PC-3 (cell line): Measurements from ENCODE around the gene MMP20. TPM values are rescaled to one million over a fixed set of nuclear protein-coding genes. Genes with fewer than 3 reads are reported as not detected.

Experiments used
- ATAC-seq: fragments of 200-7000 bp; cut with Tn5 transposase; 2 replicates; pipeline ENCODE4 v1.9.1; 2020; ENCODE audit warnings: mild to moderate bottlenecking, moderate library complexity
- BruUV-seq: library from RNA; stranded (reverse); fragments of 400-500 nt; replicated peaks from 2 replicates; lab custom pipeline; 2021; lab: Mats Ljungman, UMichigan
- CTCF ChIA-PET: fragments of 300-600 bp; sonication (Branson Sonifier 250); formaldehyde crosslinking; loops from one replicate; lab custom pipeline; 2022; ENCODE audit warnings: antibody characterized with exemption; lab: Charles Lee
- POLR2A ChIA-PET: fragments of 300-600 bp; sonication (Branson Sonifier 250); formaldehyde crosslinking; loops from one replicate; lab custom pipeline; 2022; ENCODE audit warnings: antibody characterized with exemption; ENCODE audit not compliant: unreplicated experiment; lab: Charles Lee
- DNase-seq: peaks from one replicate; pipeline ENCODE4 v3.0.0-alpha.2; 2015
- H2AFZ ChIP-seq: fragments of 300-600 bp; sonication (generic); 2 replicates; pipeline ENCODE4 v1.6.0; 2016; ENCODE audit warnings: antibody characterized with exemption, low read length
- H3F3A ChIP-seq: fragments of 300-600 bp; sonication (generic); one replicate; pipeline ENCODE4 v1.6.0; 2017; ENCODE audit warnings: antibody characterized with exemption, low read length, control low read depth, mild to moderate bottlenecking; ENCODE audit not compliant: unreplicated experiment
- H3K27ac ChIP-seq: fragments of 300-600 bp; sonication (generic); 2 replicates; pipeline ENCODE4 v1.5.1; 2016; ENCODE audit warnings: mild to moderate bottlenecking, low read length
- H3K27me3 ChIP-seq: fragments of 300-600 bp; sonication (generic); 2 replicates; pipeline ENCODE4 v1.6.1; 2016; ENCODE audit warnings: low read length, mixed read lengths
- H3K36me3 ChIP-seq: fragments of 300-600 bp; sonication (generic); 2 replicates; pipeline ENCODE4 v1.6.1; 2016; ENCODE audit warnings: low read depth, mixed run types, low read length, mixed read lengths
- H3K4me1 ChIP-seq: fragments of 300-600 bp; sonication (generic); 2 replicates; pipeline ENCODE4 v1.5.1; 2016; ENCODE audit warnings: low read length; ENCODE audit not compliant: insufficient read depth
- H3K4me2 ChIP-seq: fragments of 300-600 bp; sonication (generic); 2 replicates; pipeline ENCODE4 v1.6.0; 2016; ENCODE audit warnings: low read length
- H3K4me3 ChIP-seq: fragments of 300-600 bp; sonication (generic); 2 replicates; pipeline ENCODE4 v1.5.1; 2016; ENCODE audit warnings: mild to moderate bottlenecking, low read length, mixed read lengths
- H3K79me2 ChIP-seq: fragments of 300-600 bp; sonication (generic); 2 replicates; pipeline ENCODE4 v1.6.1; 2017; ENCODE audit warnings: low read length, mixed read lengths
- H3K9ac ChIP-seq: fragments of 300-600 bp; sonication (generic); 2 replicates; pipeline ENCODE4 v1.6.0; 2016; ENCODE audit warnings: mild to moderate bottlenecking, low read length
- H3K9me2 ChIP-seq: fragments of 300-600 bp; sonication (generic); replicated peaks from 2 replicates; pipeline ENCODE4 v1.6.1; 2016; ENCODE audit warnings: mixed run types, low read length, mixed read lengths
- H3K9me3 ChIP-seq: fragments of 300-600 bp; sonication (generic); 2 replicates; pipeline ENCODE4 v1.6.1; 2016; ENCODE audit warnings: low read length, mixed read lengths
- H4K20me1 ChIP-seq: fragments of 300-600 bp; sonication (generic); 2 replicates; pipeline ENCODE4 v1.6.1; 2016; ENCODE audit warnings: low read length, mixed read lengths
- EZH2 ChIP-seq: fragments of 300-600 bp; sonication (generic); IDR thresholded peaks from one replicate; pipeline ENCODE4 v1.6.1; 2017; ENCODE audit warnings: antibody characterized with exemption, mild to moderate bottlenecking, low read length; ENCODE audit not compliant: unreplicated experiment
- EZH2phosphoT487 ChIP-seq: fragments of 300-600 bp; sonication (generic); IDR thresholded peaks from 2 replicates; pipeline ENCODE4 v1.6.1; 2018; ENCODE audit warnings: mild to moderate bottlenecking, antibody characterized with exemption, low read length, borderline replicate concordance
- intact Hi-C: fragments of 100-400 bp; cut with micrococcal nuclease; formaldehyde crosslinking; loops from 2 replicates; pipeline ENCODE4 v1.9.0; 2023
- total RNA-seq: library from RNA; depleted of rRNA; stranded (reverse); fragments of >200 nt; gene quantifications from 2 replicates; pipeline ENCODE4 v1.2.3, GENCODE V29; 2014
- TF ChIP-seq, protein P1 (sequence below): fragments of 300-600 bp; sonication (generic); conservative IDR thresholded peaks from 2 replicates; pipeline ENCODE4 v1.5.1; 2017; ENCODE audit warnings: antibody characterized with exemption, low read depth, mild to moderate bottlenecking, low read length

MMP20 gene
- total RNA-seq, 1 experiment from 2014 or later, result not detected

DNA sequence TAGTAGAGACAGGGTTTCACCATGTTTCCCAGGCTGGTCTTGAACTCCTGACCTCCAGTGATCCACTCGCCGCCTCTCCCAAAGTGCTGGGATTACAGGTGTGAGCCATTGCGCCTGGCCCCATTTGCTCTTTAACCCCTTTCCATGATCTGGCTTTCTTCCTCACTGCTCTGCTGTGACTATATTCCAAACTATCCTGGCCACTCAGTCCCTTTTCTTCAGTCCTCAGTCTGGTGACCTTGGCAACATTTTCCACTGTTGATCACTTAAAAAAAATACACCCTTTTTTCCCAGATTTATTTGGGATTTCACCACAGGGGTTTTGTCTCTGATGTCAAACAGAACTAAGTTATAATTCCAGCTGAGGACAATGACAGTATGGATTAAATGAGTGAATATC, 24.5 kb downstream of the MMP20 start:
- no peak overlapping the region for H3K9ac ChIP-seq
- ChIA-PET POLR2A (no interaction called here), CTCF (no interaction called here)
- intact Hi-C loops, result no loop called here
- H3F3A ChIP-seq, result peaks cover 12% of the 10 kb centered on the region
- BruUV-seq, result no TSS peak
- H3K27me3 ChIP-seq, result no peaks in the 10 kb centered on the region
- H3K79me2 ChIP-seq, result no peaks in the 10 kb centered on the region
- peaks cover 33% of the 10 kb centered on the region for H3K4me1 ChIP-seq
- H3K27ac ChIP-seq, result peak overlapping the region; percentile 91
- DNase-seq (no peak), ATAC-seq (no peak)
- no peaks in the 10 kb centered on the region for H3K9me2 ChIP-seq
- no peaks in the 10 kb centered on the region for H3K36me3 ChIP-seq
- no peak overlapping the region for H3K4me2 ChIP-seq
- H3K4me3 ChIP-seq, result no peak overlapping the region
- no peak overlapping the region for H2AFZ ChIP-seq
- no peaks in the 10 kb centered on the region for H3K9me3 ChIP-seq
- no peak for TF ChIP-seq EZH2
- no peaks in the 10 kb centered on the region for H4K20me1 ChIP-seq

DNA sequence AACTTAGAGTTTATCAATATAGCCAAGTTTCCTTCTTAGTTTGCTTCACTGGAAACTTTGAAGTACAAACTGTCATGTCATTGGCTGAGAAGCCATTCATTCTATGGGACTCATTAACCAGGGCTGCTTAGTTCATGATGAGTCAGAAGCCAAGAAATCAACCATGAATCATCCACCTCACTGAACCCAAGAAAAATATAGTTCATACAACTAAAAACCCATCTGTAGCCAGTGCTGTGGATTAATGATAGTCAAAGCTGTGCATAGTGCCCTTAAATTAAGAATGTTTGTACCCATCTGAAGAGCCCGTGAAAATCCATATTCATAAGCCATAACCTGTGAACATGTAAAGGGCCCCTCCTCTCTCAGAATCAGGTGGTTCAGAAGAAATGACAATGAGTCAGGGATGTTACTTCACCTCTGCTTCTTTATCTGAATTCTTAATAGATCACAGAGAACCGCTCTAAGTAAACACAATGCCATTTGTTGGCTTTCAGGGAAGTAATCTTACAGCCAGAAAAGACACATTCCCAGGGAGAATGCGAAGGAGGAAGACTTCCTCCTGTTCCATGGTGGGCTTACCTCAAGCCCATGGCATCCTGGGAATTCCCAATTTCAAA, 25.4 kb downstream of the MMP20 start:
- ChIA-PET CTCF (no interaction called here), POLR2A (no interaction called here)
- Histone ChIP-seq H4K20me1 (no peaks in the 10 kb centered on the region), H2AFZ (peak overlapping the region; percentile 24; the same call in 1 of the 2 replicates), H3K36me3 (no peaks in the 10 kb centered on the region), H3K4me3 (peak overlapping the region; percentile 41; the same call in 1 of the 2 replicates), H3F3A (peaks cover 12% of the 10 kb centered on the region), H3K27ac (peak overlapping the region; percentile 91), H3K27me3 (no peaks in the 10 kb centered on the region), H3K4me1 (peaks cover 30% of the 10 kb centered on the region), H3K9ac (peak overlapping the region; percentile 45), H3K9me2 (no peaks in the 10 kb centered on the region), H3K9me3 (no peaks in the 10 kb centered on the region), H3K79me2 (no peaks in the 10 kb centered on the region), H3K4me2 (peak overlapping the region; percentile 76)
- no TSS peak for BruUV-seq
- ATAC-seq (peak; percentile 96), DNase-seq (peak; percentile 96)
- intact Hi-C loops, result loop anchor here (1.0 to 5.0 kb wide), 3 partner anchors 35 to 102 kb away; no protein-coding TSS in a partner anchor
- TF ChIP-seq, protein P1, sequence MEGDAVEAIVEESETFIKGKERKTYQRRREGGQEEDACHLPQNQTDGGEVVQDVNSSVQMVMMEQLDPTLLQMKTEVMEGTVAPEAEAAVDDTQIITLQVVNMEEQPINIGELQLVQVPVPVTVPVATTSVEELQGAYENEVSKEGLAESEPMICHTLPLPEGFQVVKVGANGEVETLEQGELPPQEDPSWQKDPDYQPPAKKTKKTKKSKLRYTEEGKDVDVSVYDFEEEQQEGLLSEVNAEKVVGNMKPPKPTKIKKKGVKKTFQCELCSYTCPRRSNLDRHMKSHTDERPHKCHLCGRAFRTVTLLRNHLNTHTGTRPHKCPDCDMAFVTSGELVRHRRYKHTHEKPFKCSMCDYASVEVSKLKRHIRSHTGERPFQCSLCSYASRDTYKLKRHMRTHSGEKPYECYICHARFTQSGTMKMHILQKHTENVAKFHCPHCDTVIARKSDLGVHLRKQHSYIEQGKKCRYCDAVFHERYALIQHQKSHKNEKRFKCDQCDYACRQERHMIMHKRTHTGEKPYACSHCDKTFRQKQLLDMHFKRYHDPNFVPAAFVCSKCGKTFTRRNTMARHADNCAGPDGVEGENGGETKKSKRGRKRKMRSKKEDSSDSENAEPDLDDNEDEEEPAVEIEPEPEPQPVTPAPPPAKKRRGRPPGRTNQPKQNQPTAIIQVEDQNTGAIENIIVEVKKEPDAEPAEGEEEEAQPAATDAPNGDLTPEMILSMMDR, result no peak

DNA sequence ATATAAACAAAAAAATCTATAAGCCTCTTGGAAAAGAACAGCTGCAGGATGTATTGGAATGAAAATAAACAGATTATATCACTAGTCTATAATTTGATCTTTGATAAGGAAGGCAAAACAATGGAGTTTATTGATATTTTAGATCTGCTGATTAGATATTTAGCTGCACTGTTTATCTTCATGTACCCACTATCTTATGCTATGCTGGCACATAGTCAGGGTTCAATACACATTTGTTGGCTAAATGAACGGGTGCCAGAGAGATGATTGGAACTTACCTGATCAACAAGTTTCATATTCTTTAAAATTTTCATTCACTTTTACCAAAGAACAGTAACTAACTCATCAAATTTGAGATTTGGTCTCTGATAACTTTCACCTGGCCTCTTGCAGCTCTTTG, 26.9 kb downstream of the MMP20 start:
- Histone ChIP-seq H3K79me2 (no peaks in the 10 kb centered on the region), H3F3A (peaks cover 12% of the 10 kb centered on the region), H3K4me3 (no peak overlapping the region), H3K36me3 (no peaks in the 10 kb centered on the region), H3K27me3 (no peaks in the 10 kb centered on the region), H3K27ac (peak overlapping the region; percentile 91), H3K9me3 (no peaks in the 10 kb centered on the region), H3K9me2 (no peaks in the 10 kb centered on the region), H4K20me1 (no peaks in the 10 kb centered on the region), H3K4me2 (peak overlapping the region; percentile 57), H3K4me1 (peaks cover 29% of the 10 kb centered on the region), H3K9ac (no peak overlapping the region), H2AFZ (no peak overlapping the region)
- no TSS peak for BruUV-seq
- TF ChIP-seq EZH2 (no peak), EZH2phosphoT487 (no peak)
- TF ChIP-seq, protein P1, result no peak
- ATAC-seq (no peak), DNase-seq (no peak)
- CTCF ChIA-PET, result no interaction called here
- POLR2A ChIA-PET, result no interaction called here
- intact Hi-C loops, result loop anchor here (2.0 to 5.0 kb wide), 2 partner anchors 37 to 101 kb away; no protein-coding TSS in a partner anchor
